Epithelial cell of prostate (primary cell): ENCODE results near the gene INF2.

Experiments used
- DNase-seq: peaks from one replicate; pipeline ENCODE4 v3.0.0-alpha.2; 2011; ENCODE audit warnings: low read depth, low spot score
- H3K27ac ChIP-seq: fragments of 450-650 bp; 2 replicates; pipeline ENCODE4 v1.5.1; 2017; ENCODE audit warnings: mild to moderate bottlenecking

INF2 gene

DNA sequence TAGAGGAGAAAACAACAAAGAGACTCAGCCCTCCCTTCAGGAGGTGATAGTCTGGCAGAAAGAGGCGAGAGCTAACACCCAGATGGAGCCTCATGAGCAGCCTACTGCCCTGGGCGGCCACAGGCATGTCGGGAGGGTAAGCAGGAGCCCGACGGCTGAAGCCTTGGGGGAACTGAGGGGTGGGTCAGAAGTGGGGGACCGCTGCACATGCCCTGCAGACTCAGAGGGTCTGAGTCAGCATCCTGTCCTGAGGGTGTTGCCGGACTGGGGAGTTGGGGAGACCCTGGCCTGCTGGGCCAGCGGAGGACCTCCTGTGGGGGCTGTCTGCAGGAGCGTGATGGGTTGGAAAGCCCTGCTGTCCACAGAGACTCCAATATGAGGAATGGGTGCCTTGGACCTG, 15.9 kb upstream of the INF2 start:
- DNase-seq = no peak
- H3K27ac ChIP-seq = no peak overlapping the region

- no peak overlapping the region for H3K27ac ChIP-seq
- DNase-seq = no peak
Measured at GRCh38 chr14:104675447-104675846, 14.0 kb upstream of the INF2 start.

DNA sequence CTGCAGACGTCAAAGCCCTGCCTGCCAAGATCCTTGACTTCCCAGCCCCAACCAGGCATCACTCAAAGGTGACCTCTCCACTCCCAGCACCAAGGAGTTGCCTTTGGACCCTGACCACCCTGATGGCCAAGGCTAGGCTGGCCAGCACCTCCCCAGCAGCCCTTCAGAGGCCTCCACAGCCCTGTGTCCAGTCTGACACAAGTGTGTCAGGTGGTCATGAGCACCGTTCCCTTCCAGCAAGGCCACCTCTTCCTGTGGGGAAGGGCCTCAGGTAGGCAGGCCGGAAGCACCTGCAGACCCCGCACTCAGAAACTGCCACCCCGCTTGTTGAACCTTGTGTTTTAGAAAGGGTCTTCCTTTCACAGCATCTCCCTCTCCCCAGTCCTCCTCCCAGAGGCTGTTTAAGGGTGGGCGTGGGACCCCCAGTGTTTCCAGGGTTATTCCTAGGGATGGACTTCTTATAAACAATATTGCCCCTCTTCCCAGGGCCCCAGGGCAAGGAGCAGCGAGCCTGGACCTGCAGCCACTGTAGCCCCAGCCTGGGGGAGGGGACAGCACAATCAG, 13.2 kb upstream of the INF2 start:
- DNase-seq = no peak
- no peak overlapping the region for H3K27ac ChIP-seq

DNA sequence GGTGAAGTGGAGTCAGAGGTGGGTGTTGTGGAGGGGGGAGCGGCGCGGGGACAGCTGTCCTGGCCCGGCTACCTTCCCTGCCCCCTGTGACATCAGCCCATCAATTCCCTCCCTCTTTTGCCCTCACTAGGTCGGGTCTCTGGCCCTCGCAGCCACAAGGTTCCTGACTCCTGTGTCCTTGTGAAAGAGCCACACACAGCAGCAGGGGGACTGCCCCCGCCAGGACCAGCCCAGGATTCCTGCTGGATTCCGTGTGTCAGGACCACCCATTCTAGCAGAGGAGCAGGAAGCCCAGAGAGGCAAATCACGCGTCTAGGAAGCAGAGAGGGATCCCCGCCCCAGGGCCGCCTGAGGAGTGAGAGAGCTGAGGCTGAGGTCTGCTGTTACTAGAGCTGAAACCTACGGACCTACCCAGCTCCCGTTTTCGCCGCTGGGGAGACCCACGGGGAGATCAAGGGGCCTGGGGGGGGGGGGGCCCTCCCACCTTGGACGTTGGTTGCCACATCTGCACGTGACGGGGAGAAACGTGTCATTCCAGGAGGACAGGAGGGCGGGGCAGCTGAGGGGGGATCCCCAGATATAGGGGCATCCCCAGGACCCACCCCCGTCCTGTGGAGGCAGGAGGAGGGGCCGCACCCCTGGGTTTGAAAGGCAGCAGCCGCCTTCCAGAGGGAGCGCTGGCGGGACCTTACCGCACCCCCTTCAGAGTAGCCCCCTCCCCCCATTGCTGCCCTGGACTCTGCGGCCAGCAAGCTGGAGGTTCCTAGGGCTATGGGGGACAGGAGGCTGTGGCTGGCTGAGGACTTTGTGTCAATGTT, 12.5 kb upstream of the INF2 start:
- H3K27ac ChIP-seq = peak overlapping the region; percentile 55
- no peak for DNase-seq

DNA sequence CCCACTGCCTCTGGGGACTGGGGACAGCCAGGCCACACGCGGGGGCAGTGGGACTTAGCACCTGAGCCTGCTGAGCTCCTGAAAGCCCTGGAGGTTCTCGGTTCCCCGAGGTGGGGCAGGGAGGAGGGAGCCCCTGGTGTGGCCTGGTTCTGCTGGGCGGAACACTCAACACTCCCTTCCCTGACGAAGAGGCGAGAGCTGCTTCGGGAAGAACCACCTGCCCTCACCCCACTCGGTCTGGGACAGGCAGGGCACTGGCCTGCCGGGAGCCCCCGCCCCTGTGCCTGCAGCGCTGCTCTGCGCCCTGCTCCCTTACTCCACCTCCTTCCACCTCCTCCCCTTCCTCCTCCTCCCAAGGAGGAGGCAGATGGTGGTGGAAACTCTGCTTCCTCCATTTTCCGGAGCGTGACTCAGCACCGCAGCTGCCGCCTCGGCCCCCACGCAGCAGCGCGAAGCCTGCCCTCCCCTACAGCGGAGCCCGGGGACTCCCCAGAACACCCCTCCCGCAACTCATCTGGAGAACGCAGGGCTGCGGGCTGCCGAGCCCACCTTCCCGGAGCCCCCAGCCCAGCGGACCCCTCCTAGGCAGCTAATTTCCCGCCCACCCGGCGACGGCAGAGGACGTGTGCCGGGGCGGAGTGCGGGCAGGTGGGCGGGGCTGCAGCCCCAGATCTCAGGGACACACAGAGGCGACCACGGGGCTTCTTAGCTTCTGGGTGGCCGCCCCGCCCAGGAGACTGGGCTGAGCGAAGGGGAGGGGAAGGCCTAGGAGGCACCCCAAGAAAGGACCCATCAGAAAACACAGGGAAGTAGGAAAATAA, 11.7 kb upstream of the INF2 start:
- H3K27ac ChIP-seq = peak overlapping the region; percentile 55

DNA sequence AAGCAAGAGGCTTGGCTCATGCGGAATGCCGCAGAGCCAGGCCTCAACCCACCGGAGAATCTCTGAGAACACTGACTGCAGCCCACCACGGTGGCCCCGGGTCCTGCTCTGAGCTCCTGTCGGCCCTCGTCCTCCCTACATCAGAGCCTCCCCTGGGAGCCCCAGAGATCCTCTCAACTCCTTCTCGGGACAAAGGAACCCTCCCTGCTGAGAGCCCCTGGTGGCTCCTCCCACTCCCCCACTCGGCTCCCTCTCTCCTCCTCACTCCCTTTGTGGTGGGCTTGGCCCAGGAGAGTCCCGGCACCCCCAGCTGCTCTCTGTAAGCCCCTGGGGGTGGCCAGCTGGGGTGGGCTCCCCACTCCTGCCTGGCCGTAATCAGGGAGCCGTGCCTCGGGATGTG, 11.1 kb upstream of the INF2 start:
- H3K27ac ChIP-seq = peak overlapping the region; percentile 55
- no peak for DNase-seq

More for the DNA sequence above, 11.7 kb upstream of the INF2 start:
- DNase-seq = peak; percentile 37

DNA sequence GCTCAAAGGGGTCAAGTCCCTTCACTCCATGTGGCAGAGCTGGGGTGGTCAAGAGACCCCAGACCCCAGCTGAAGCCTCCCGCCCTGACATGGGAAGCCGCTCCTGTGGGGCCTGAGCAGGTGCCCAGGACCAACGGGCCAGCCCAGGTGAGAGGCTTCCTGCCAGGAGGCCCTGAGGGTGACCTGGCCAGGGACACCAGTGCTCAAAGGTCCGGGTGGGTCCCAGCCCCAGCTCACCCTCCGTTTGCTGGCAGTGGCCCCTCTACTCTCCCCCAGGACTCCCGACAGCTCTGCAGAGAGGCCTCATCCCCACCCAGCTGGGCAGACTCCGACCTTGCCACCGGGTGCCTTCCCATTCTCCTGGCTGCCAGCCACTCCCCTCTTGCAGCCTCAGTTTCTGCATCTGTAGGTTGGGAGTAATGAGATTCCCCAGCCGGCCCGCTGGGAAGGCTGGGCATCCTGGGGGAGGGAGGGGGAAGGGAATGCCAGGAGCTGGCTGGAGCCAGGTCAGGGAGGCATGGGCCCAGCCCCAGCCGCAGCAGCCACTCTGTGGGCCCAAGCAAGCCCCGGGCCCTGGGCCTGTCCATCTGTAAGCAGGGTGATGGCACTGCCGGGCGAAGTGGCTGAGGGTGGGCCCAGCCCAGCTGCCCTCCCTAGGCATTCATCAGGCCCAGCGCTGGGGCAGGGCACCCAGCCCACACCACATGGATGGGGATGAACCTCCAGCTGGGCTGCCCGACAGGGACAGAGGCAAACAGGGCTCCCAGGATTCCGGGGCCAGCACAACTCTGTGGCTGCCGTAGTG, 10.3 kb upstream of the INF2 start:
- no peak for DNase-seq
- no peak overlapping the region for H3K27ac ChIP-seq

DNA sequence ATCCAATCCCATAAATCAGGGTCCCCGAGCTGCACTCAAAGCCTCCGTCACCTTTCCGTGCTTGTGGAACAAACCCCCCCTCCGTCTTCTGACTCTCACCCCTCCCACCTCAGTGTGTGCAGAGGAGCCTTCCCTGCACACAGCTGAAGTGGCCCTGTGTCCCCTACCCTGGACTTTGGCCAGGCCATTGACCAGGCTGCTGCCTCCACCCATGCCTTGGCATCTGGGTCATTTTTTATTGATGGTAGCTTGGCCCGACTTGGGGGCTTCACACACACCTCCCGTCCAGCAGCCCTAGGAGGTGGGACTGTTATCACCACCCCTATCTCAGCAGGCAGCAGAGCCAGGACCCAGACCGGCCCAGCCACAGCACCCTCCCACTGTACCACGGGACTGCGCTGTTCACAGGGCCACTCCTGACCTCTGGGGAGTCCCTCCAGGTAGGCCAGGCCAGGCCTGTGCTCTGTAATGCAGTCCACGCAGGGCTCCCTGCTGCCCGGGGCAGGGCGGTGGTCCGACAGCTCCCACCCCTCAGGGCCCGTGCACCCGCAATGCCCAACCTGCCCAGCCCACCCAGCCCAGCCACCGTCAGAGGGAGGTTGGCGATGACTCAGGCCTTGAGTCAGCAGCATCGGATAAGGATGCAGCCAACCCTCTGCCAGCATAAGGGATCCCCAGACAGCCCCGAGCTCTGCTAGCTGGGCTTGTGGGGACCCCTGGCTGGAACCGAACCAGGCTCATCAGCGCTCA, 9.2 kb upstream of the INF2 start:
- DNase-seq = peak; percentile 66
- peak overlapping the region; percentile 96 for H3K27ac ChIP-seq

DNA sequence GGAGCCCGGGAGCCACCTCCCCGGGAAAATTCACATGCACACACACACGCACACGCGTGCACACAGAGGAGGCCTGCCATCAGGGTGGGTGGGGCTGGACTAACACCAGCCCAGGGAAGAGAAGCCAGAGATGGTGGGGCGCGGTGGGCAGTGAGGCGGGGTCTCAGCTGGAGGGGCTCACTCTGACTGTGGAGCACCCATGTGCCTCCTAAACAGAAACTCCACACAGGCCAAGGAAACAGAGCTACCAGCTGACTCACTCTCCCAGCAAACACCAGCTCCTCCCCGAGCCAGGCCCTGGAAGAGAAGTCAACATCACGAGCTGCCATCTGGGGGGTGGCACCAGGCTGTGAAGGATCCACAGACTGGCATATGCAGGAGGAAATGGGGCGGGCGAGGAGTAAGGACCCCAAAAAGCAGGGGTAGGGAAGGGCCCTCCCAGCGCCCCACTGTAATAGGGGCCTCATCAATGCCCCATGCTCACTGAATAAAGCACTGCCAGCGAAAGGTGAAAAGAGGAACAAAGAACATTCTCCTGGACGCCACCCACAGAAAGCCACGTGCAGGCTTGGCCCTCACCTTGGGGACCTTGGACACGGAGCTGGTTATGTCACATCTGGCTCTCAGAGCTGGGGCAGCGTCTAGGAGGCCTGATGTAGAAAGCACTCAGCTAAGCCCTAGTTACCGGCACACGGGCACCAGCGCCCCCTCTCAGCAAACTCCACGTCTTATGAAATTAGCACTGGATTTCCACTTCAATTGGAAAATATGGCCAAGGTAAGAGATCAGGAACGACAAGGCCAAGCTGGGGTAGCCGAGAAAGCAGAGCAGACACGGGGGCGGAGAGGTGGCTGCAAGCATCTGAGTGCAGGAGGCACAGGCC, 8.4 kb upstream of the INF2 start:
- peak; percentile 85 for DNase-seq
- H3K27ac ChIP-seq = peak overlapping the region; percentile 96

DNA sequence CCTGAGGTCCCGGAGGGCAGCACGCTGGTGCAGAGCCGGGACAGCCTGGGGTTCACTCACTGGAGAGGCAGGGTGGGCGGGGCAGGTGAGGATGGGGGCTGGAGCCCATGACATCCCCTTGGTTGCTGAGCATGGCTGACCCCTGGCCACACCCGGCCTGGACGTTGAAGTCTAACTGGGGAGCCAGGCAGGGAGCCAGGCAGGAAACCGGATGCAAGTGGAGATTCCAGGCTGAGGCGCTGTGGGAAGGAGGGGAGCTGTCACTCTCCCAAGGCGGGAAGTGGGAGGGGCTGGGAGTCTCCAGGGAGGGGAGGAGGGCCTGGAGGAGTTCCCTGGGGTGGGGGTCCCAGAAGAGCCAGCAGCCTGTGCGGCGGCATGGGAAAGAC, 7.7 kb upstream of the INF2 start:
- peak overlapping the region; percentile 96 for H3K27ac ChIP-seq

GRCh38 chr14:104682107-104682593, 7.3 kb upstream of the INF2 start:
- H3K27ac ChIP-seq = peak overlapping the region; percentile 96
- DNase-seq = no peak

More for the DNA sequence above, 7.7 kb upstream of the INF2 start:
- DNase-seq = no peak

DNA sequence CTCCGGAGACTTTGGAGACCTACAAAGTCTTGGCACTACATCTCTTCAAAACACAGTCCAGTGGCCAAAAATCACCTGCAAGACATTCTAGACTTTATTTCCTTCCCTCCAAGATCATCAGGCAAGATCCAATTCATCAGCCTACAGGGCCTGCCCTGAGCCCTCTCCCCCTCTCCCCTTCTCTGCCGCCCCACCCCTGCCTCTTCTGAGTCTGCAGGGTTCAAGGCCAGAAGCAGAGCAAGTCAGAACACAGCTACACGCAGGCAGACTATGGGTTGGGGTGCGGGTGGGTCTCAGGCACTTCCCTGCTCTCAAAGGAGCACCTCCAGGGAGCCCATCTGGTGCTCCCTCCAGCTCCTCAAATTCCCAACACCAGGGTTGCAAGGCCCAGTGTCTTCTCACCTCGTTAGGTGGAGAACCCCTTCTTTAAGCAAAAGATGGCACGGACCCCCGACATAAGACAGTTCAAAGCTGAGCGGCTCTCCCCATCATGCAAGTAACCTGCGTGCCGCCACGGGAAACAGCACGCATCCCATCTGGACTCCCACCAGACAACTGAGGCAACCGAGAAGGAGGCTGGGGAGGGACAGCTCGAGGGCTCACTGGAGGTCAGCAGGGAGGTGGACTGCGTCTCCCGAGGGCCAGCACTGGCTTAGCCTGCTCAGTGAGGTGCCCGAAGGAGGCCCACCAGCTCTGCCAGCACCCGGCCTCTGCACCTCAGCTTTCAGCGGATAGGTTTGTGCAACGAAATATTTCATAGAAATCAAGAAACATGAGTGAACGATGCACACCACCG, 5.6 kb upstream of the INF2 start:
- no peak overlapping the region for H3K27ac ChIP-seq
- DNase-seq = no peak

- no peak for DNase-seq
- H3K27ac ChIP-seq = no peak overlapping the region
Measured at GRCh38 chr14:104684449-104684821, 5.0 kb upstream of the INF2 start.

DNA sequence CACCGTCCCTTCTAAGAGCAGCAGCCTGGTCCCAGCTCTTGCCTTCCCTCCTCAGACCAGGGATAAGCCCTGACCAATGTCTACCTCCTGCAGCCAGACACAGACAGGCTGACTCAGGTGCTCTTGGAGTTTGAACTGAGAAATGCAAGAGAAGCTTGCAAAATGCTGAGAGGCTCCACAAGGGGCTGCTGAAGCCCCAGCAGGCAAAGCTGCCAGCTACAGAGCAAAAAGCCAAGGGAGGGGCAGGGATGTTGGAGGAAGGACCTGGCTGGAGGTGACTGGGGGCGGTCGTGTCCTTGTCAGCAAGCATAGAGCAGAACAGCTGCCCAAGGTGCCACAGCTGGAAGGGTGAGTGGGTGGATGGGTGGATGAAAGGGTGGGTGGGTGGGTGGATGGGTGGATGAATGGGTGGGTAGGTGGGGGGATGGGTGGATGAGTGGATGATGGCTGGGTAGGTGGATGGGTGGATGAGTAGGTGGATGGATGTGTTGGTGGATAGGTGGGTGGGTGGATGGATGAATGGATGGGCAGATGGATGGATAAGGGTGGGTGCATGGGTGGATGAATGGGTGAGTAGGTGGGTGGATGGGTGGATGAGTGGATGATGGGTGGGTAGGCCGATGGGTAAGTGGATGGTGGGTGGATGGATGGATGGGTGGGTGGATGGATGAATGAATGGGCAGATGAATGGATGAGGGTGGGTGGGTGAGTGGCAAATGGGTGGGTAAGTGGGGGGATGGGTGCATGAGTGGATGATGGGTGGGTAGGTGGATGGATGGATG, 4.0 kb upstream of the INF2 start:
- no peak for DNase-seq

GRCh38 chr14:104685998-104686610, 3.3 kb upstream of the INF2 start:
- no peak for DNase-seq
- no peak overlapping the region for H3K27ac ChIP-seq

More for the DNA sequence above, 4.0 kb upstream of the INF2 start:
- no peak overlapping the region for H3K27ac ChIP-seq

DNA sequence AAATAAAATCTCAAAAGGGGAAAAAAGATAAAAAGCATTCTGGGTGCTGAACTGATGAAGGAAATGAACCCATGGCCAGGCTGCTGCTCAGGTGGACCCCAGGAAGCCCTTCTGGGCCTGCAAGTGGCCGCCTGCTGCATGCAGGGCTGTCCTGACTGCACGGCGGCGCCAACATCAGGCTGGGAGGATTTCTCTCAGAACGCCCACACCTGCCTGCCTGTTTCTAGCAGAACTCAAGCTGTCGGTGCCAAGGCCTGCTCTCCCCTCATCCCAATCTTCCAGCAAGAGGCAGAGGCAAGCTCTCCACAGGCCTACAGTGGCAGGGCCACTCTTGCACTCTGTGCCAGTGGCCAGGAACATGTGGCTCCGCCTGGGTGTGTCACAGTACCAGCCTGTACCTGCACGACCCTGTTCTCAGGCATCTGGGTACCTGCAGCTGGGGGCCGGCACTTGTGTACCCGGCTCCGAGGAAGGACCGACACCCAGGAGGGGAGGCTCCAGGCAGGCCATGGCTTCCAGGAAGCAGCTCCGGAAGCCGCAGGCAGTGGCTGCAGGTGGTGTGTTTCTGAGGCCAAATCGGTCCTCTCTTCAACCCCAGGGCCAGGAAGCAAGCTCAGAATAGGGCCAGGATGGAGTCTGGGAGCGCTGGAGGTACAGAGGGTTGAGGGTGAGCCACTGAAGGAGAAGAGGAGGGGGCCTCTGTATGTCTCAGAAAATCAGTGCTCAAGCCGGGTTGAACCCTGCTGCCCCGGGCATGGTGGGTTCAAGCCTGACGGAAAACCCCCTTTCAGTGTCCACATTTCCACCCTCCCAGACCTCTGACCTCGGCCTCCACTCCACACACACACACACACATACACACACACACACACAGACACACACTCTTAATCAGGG, 2.5 kb upstream of the INF2 start:
- no peak for DNase-seq
- H3K27ac ChIP-seq = peak overlapping the region; percentile 88
